ENCODE data around the gene GREB1L.

GREB1L gene

DNA sequence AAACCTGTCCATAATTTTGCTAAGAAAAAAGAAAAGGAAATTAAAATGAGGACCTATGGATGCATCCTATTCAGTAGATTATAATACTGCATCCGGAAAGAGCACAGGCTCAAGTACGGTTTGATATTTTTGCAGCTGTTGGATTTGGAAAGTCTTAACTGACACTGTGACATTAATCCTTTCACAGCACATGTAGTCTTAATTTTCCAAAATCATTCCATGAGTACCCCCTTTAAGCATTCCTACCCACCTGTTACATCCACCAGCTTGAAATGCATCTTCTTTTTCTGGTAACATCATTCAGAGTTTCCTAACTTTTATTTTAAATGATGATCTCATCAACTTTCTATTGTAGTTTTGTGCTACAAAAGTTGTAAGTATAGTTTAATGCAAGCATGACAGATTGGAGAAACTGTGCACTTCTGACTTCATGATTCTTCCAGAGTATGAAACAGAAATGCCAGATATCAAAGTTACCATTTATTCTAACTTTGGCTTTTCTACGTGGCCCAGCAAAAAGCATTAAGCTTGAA, 244.9 kb downstream of the GREB1L start:
- Histone ChIP-seq H3K4me1 (ENCODE audit: low read length) (peaks cover 25% of the 10 kb centered on the region), H3K27me3 (ENCODE audit: low read depth, low read length) (no peaks in the 10 kb centered on the region), H4K20me1 (ENCODE audit: insufficient read depth, low read length) (no peaks in the 10 kb centered on the region), H2AFZ (ENCODE audit: low read depth, low read length) (no peak overlapping the region), H3K79me2 (ENCODE audit: low read length) (no peaks in the 10 kb centered on the region), H3K9ac (ENCODE audit: low read length) (no peak overlapping the region), H3K27ac (ENCODE audit: low read length) (no peak overlapping the region), H3K9me3 (ENCODE audit: insufficient read depth, low read length) (no peaks in the 10 kb centered on the region), H3K36me3 (replicated peaks; ENCODE audit: low read depth, low read length) (no peaks in the 10 kb centered on the region), H3K4me3 (ENCODE audit: low read length) (no peak overlapping the region), H3K4me2 (ENCODE audit: low read length) (no peak overlapping the region)
- TF ChIP-seq, protein P1, sequence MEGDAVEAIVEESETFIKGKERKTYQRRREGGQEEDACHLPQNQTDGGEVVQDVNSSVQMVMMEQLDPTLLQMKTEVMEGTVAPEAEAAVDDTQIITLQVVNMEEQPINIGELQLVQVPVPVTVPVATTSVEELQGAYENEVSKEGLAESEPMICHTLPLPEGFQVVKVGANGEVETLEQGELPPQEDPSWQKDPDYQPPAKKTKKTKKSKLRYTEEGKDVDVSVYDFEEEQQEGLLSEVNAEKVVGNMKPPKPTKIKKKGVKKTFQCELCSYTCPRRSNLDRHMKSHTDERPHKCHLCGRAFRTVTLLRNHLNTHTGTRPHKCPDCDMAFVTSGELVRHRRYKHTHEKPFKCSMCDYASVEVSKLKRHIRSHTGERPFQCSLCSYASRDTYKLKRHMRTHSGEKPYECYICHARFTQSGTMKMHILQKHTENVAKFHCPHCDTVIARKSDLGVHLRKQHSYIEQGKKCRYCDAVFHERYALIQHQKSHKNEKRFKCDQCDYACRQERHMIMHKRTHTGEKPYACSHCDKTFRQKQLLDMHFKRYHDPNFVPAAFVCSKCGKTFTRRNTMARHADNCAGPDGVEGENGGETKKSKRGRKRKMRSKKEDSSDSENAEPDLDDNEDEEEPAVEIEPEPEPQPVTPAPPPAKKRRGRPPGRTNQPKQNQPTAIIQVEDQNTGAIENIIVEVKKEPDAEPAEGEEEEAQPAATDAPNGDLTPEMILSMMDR (IDR thresholded peaks at IDR 0.05; ENCODE audit: low read depth, low read length) = no peak

DNA sequence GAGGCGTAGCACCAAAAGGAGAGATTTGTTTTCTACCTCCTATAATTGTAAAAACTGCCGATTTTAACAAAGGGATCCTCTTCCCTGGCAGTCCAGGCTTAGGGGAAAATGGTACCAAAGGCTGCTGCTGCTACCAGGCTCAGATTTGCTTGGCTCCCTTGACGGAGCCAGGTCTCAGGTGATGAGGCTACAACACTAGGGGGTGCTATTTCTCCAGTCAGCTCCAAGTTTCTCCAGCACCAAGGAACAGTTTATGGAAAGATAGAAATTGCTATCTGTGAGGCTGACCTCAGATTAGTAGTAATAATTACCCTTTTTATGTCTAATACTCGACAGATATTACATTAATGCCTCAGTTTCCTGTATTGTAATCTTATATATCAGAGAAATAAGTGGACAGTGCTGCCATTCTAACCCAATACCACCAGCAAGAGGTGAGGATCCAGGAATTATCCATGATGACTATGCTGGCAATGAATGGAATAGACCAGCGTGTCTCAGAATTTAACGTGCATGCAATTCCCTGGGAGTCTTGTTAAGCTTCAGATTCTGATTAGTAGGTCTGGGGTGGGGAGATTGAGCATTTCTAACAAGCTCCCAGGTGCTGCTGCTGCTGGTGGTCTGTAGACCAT, 247.2 kb downstream of the GREB1L start:
- H4K20me1 ChIP-seq (ENCODE audit: insufficient read depth, low read length) = no peaks in the 10 kb centered on the region
- TF ChIP-seq EZH2phosphoT487 (IDR thresholded peaks at IDR 0.05; ENCODE audit: low read depth) = no peak
- TF ChIP-seq, protein P1 (IDR thresholded peaks at IDR 0.05; ENCODE audit: low read depth, low read length) = peak; percentile 86
- no peaks in the 10 kb centered on the region for H3K36me3 ChIP-seq (replicated peaks; ENCODE audit: low read depth, low read length)
- no peaks in the 10 kb centered on the region for H3K79me2 ChIP-seq (ENCODE audit: low read length)
- no peaks in the 10 kb centered on the region for H3K27me3 ChIP-seq (ENCODE audit: low read depth, low read length)
- no peak overlapping the region for H3K4me3 ChIP-seq (ENCODE audit: low read length)
- H3K27ac ChIP-seq (ENCODE audit: low read length) = no peak overlapping the region
- H3K4me2 ChIP-seq (ENCODE audit: low read length) = no peak overlapping the region
- no peak overlapping the region for H3K9ac ChIP-seq (ENCODE audit: low read length)
- no peak overlapping the region for H2AFZ ChIP-seq (ENCODE audit: low read depth, low read length)
- peaks cover 24% of the 10 kb centered on the region for H3K4me1 ChIP-seq (ENCODE audit: low read length)
- H3K9me3 ChIP-seq (ENCODE audit: insufficient read depth, low read length) = no peaks in the 10 kb centered on the region

DNA sequence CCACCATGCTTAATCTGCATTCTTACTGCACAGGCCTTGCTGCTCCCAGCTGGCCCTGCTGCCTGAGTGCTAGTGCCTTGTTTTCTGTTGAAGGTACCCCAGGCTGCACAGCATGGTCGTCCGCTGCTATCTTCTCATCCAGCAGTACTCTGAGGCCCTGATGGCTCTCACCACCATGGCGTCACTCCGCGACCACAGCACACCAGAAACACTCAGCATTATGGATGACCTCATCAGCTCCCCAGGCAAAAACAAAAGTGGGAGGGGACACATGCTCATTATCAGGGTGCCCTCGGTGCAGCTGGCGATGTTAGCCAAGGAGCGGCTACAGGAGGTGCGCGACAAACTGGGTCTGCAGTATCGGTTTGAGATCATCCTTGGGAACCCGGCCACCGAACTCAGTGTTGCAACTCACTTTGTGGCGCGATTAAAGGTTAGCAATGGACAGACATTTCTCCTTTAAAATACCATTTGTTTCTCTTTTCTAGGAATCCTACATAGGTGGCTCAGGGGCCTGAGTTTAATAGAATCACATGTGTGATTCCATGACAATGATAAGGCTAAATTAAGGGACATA, 248.0 kb downstream of the GREB1L start:
- Histone ChIP-seq H3K4me3 (ENCODE audit: low read length) (no peak overlapping the region), H3K27me3 (ENCODE audit: low read depth, low read length) (no peaks in the 10 kb centered on the region), H3K4me2 (ENCODE audit: low read length) (no peak overlapping the region), H3K79me2 (ENCODE audit: low read length) (no peaks in the 10 kb centered on the region), H3K4me1 (ENCODE audit: low read length) (peaks cover 17% of the 10 kb centered on the region), H3K9me3 (ENCODE audit: insufficient read depth, low read length) (no peaks in the 10 kb centered on the region), H4K20me1 (ENCODE audit: insufficient read depth, low read length) (no peaks in the 10 kb centered on the region), H3K27ac (ENCODE audit: low read length) (no peak overlapping the region), H3K36me3 (replicated peaks; ENCODE audit: low read depth, low read length) (no peaks in the 10 kb centered on the region), H3K9ac (ENCODE audit: low read length) (no peak overlapping the region), H2AFZ (ENCODE audit: low read depth, low read length) (no peak overlapping the region)
- TF ChIP-seq EZH2phosphoT487 (IDR thresholded peaks at IDR 0.05; ENCODE audit: low read depth) = no peak
- TF ChIP-seq, protein P1 (IDR thresholded peaks at IDR 0.05; ENCODE audit: low read depth, low read length) = no peak

DNA sequence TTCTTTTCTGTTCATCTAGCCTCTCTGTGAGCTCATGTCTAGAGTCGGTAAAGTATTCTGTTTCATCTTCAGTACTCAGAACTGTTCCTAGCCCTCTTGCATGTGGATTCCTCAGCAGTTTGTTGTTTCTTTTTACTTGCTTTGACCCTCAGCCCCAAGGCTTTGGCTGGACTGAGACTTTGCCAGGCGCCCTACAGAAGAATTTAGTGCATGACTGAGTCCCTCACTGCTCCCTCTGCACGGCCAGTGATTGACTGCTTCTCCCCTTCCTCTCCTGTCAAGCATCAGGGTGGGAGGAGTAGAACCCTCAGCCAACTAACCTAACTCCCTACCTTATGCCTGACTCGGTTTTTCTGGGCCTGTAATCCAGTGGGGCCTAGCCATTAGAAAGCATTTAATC, 248.7 kb downstream of the GREB1L start:
- H3K4me1 ChIP-seq (ENCODE audit: low read length) = peaks cover 9% of the 10 kb centered on the region
- H3K4me3 ChIP-seq (ENCODE audit: low read length) = no peak overlapping the region
- no peaks in the 10 kb centered on the region for H3K27me3 ChIP-seq (ENCODE audit: low read depth, low read length)
- H3K9me3 ChIP-seq (ENCODE audit: insufficient read depth, low read length) = no peaks in the 10 kb centered on the region
- H3K27ac ChIP-seq (ENCODE audit: low read length) = no peak overlapping the region
- H3K36me3 ChIP-seq (replicated peaks; ENCODE audit: low read depth, low read length) = no peaks in the 10 kb centered on the region
- no peak overlapping the region for H2AFZ ChIP-seq (ENCODE audit: low read depth, low read length)
- no peaks in the 10 kb centered on the region for H4K20me1 ChIP-seq (ENCODE audit: insufficient read depth, low read length)
- no peak for TF ChIP-seq EZH2phosphoT487 (IDR thresholded peaks at IDR 0.05; ENCODE audit: low read depth)
- TF ChIP-seq, protein P1 (IDR thresholded peaks at IDR 0.05; ENCODE audit: low read depth, low read length) = no peak
- no peak overlapping the region for H3K4me2 ChIP-seq (ENCODE audit: low read length)
- H3K79me2 ChIP-seq (ENCODE audit: low read length) = no peaks in the 10 kb centered on the region
- H3K9ac ChIP-seq (ENCODE audit: low read length) = no peak overlapping the region

All from OCI-LY3 (cell line).